HG03354 (cell line): ENCODE data around the gene TCF7.
A peak's percentile ranks its signal among the peaks of the same experiment; 100 is the strongest.

ENCODE experiments used
- ATAC-seq: cut with Tn5 transposase; IDR thresholded peaks from one replicate; pipeline ENCODE4 v1.9.1; 2021; ENCODE audit warnings: mild to moderate bottlenecking; ENCODE audit not compliant: unreplicated experiment, poor library complexity, severe bottlenecking

The TCF7 gene

GRCh38 chr5:134113902-134114875 lies at the start of gene TCF7:
TCF7 (plus strand) TSS chr5:134114681; CDS start chr5:134114907, 226 bp downstream.
- peak; percentile 80 for ATAC-seq

GRCh38 chr5:134069553-134069952 lies 44.9 kb upstream of the TCF7 start:
- ATAC-seq, result no peak

GRCh38 chr5:134070725-134071613 lies 43.5 kb upstream of the TCF7 start:
- ATAC-seq, result peak; percentile 49

- no peak for ATAC-seq
Observed at GRCh38 chr5:134071614-134072207, 42.8 kb upstream of the TCF7 start.

GRCh38 chr5:134072471-134073210 lies 41.8 kb upstream of the TCF7 start:
- no peak for ATAC-seq

GRCh38 chr5:134073404-134073803 lies 41.1 kb upstream of the TCF7 start:
- no peak for ATAC-seq

- no peak for ATAC-seq
Observed at GRCh38 chr5:134075102-134075501, 39.4 kb upstream of the TCF7 start.

- no peak for ATAC-seq
Observed at GRCh38 chr5:134077926-134078580, 36.4 kb upstream of the TCF7 start.

GRCh38 chr5:134079748-134080581 lies 34.5 kb upstream of the TCF7 start:
- ATAC-seq, result no peak

GRCh38 chr5:134082264-134082992 lies 32.1 kb upstream of the TCF7 start:
- no peak for ATAC-seq

GRCh38 chr5:134083517-134083916 lies 31.0 kb upstream of the TCF7 start:
- no peak for ATAC-seq

- no peak for ATAC-seq
Observed at GRCh38 chr5:134084022-134084565, 30.4 kb upstream of the TCF7 start.

- no peak for ATAC-seq
Observed at GRCh38 chr5:134084570-134084969, 29.9 kb upstream of the TCF7 start.

- ATAC-seq, result no peak
Observed at GRCh38 chr5:134085411-134085810, 29.1 kb upstream of the TCF7 start.

- no peak for ATAC-seq
Observed at GRCh38 chr5:134086225-134086942, 28.1 kb upstream of the TCF7 start.

- ATAC-seq, result no peak
Observed at GRCh38 chr5:134086943-134087305, 27.6 kb upstream of the TCF7 start.

- no peak for ATAC-seq
Observed at GRCh38 chr5:134088291-134088690, 26.2 kb upstream of the TCF7 start.
